ENCODE results near the gene HDAC10.
"Not testable (repeated sequence)": the region's sequence is repeated elsewhere in the genome, so short reads cannot be mapped to it uniquely, and the experiment has no call there.

Gene HDAC10

DNA sequence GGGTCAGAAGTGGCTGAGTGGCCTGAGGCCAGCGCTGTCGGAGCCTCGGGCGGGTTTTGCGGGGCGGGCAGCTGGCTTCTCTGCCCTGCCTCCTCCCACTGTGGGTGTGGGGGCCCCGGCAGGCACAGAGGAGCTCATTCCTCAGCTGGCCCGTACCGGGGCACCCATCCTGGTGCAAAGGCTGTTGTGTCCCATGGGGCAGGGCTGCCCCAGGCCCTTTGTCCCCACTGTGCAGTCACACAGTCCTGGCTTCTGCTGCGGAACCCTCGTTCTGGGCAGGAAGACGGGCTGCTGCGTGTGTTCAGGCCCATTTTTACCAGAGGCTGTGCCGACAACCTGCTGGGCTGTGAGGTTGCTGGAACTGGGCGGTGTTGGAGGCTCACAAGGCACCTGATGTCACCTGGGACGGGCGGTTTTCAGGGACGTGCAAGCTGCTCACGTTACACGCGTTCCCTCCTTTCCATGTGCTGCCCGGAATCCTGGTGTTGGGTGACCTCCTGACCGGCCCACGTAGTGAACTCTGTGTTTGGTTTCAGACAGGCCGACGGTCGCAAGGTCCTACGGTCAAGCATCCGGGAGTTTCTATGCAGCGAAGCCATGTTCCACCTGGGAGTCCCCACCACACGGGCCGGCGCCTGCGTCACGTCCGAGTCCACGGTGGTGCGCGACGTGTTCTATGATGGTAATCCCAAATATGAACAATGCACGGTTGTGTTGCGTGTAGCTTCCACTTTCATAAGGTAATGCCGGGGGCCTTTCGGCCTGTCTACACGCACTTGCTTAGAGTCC lies 45.1 kb downstream of the HDAC10 start:
- DNase-seq (ENCODE audit: low spot score in 2 of 2) (no peak), ATAC-seq (replicated peaks; ENCODE audit: extremely low read depth, poor library complexity, severe bottlenecking) (no peak)
- H3K4me3 Mint-ChIP-seq: no peak overlapping the region
- no peaks in the 10 kb centered on the region for H3K27me3 Mint-ChIP-seq
- H3K36me3 Mint-ChIP-seq (ENCODE audit: insufficient read depth): peaks cover 19% of the 10 kb centered on the region
- no peak overlapping the region for H3K27ac Mint-ChIP-seq (ENCODE audit: low read depth)
- no peaks in the 10 kb centered on the region for H3K9me3 Mint-ChIP-seq
- H3K4me1 Mint-ChIP-seq: peaks cover 24% of the 10 kb centered on the region

DNA sequence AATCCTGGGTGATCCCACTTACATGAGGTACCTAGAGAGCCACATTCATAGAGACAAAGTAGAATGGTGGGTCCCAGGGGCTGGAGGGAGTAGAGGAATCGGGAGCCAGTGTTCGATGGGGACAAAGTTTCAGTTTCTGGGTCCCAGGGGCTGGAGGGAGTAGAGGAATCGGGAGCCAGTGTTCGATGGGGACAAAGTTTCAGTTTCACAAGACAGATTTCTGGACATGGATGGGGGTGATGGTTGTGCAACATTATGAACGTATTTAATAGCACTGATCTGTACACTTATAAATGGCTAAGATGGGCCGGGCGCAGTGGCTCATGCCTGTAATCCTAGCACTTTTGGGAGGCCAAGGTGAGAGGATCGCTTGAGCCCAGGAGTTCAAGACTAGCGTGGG lies 46.1 kb downstream of the HDAC10 start:
- ATAC-seq (replicated peaks; ENCODE audit: extremely low read depth, poor library complexity, severe bottlenecking); H3K9me3 Mint-ChIP-seq; H3K27me3 Mint-ChIP-seq; DNase-seq (ENCODE audit: low spot score in 2 of 2); H3K4me3 Mint-ChIP-seq: not testable (repeated sequence)
- peaks cover 22% of the 10 kb centered on the region for H3K4me1 Mint-ChIP-seq
- peak overlapping the region; percentile 77 for H3K27ac Mint-ChIP-seq (ENCODE audit: low read depth)
- peaks cover 21% of the 10 kb centered on the region for H3K36me3 Mint-ChIP-seq (ENCODE audit: insufficient read depth)

DNA sequence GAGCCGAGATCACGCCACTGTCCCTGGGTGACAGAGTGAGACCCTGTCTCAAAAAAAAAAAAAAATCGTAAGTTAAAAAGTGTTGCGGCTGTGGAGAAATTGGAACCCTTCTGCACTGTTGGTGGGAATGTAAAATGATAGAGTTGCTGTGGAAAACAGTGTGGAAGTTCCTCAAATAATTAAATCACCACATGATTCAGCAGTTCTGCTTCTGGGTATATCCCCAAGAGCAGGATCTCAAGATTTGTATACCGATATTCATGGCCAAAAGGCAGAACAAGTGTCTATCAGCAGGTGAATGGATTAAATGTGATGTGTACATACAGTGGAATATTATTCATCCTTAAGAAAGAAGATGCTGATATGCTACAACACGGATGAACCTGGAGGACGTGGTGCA lies 46.5 kb downstream of the HDAC10 start:
- Mint-ChIP-seq H3K36me3 (ENCODE audit: insufficient read depth) (peaks cover 19% of the 10 kb centered on the region), H3K4me3 (no peak overlapping the region)
- DNase-seq (ENCODE audit: low spot score in 2 of 2): no peak

DNA sequence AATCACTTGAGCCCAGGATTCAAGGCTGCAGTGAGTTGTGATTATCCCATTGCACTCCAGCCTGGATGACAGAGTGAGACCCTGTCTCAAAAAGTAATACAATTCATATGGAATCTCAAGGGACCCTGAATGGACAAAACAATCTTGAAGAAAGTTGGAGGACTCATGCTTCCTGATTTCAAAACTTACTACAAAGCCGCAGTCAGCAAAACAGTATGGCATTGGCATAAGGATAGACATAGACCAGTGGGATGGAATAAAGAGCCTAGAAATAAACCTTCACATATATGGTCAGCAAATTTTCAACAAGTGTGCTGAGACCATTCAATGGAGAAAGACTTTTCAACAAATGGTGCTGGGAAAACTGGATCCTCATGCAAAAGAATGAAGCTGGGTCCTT lies 47.8 kb downstream of the HDAC10 start:
- ATAC-seq (replicated peaks; ENCODE audit: extremely low read depth, poor library complexity, severe bottlenecking) (no peak), DNase-seq (ENCODE audit: low spot score in 2 of 2) (no peak)
- Mint-ChIP-seq H3K4me1 (peaks cover 22% of the 10 kb centered on the region), H3K36me3 (ENCODE audit: insufficient read depth) (peaks cover 20% of the 10 kb centered on the region), H3K9me3 (no peaks in the 10 kb centered on the region), H3K27ac (ENCODE audit: low read depth) (no peak overlapping the region), H3K4me3 (no peak overlapping the region), H3K27me3 (no peaks in the 10 kb centered on the region)

More for the DNA sequence above, 46.5 kb downstream of the HDAC10 start:
- Mint-ChIP-seq H3K27me3 (no peaks in the 10 kb centered on the region), H3K9me3 (no peaks in the 10 kb centered on the region), H3K27ac (ENCODE audit: low read depth) (peak overlapping the region; percentile 77), H3K4me1 (peaks cover 20% of the 10 kb centered on the region)
- no peak for ATAC-seq (replicated peaks; ENCODE audit: extremely low read depth, poor library complexity, severe bottlenecking)

DNA sequence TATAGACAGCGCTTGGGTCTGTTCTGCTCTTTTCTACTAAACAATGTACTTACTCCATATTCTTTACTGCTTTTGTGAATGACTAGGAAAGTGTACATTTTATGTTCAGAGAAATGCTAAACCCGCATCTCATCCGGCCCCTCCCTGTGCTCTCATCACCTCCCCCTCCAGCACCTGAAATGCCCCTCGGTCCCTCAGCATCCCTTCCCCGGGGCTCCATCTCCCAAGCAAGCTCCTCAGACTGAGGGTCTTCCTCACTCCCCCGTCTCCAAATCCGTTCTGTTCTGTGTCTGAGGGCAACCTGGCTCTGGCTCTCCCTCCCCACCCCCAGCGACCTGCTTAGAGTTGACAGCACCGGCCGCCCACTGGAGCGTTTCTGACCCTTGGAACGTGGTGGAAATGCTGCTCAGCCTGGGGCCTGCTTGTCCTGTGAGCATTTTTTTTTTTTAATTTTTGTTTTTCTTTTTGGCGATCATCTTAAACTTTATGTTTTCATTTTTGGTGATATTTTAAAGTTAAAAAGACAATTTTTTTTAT lies 48.9 kb downstream of the HDAC10 start:
- ATAC-seq (replicated peaks; ENCODE audit: extremely low read depth, poor library complexity, severe bottlenecking) (no peak), DNase-seq (ENCODE audit: low spot score in 2 of 2) (no peak)
- H3K27ac Mint-ChIP-seq (ENCODE audit: low read depth): peak overlapping the region; percentile 53
- H3K4me3 Mint-ChIP-seq: peak overlapping the region; percentile 78
- H3K4me1 Mint-ChIP-seq: peaks cover 22% of the 10 kb centered on the region
- no peaks in the 10 kb centered on the region for H3K9me3 Mint-ChIP-seq
- H3K36me3 Mint-ChIP-seq (ENCODE audit: insufficient read depth): peaks cover 20% of the 10 kb centered on the region
- H3K27me3 Mint-ChIP-seq: no peaks in the 10 kb centered on the region

DNA sequence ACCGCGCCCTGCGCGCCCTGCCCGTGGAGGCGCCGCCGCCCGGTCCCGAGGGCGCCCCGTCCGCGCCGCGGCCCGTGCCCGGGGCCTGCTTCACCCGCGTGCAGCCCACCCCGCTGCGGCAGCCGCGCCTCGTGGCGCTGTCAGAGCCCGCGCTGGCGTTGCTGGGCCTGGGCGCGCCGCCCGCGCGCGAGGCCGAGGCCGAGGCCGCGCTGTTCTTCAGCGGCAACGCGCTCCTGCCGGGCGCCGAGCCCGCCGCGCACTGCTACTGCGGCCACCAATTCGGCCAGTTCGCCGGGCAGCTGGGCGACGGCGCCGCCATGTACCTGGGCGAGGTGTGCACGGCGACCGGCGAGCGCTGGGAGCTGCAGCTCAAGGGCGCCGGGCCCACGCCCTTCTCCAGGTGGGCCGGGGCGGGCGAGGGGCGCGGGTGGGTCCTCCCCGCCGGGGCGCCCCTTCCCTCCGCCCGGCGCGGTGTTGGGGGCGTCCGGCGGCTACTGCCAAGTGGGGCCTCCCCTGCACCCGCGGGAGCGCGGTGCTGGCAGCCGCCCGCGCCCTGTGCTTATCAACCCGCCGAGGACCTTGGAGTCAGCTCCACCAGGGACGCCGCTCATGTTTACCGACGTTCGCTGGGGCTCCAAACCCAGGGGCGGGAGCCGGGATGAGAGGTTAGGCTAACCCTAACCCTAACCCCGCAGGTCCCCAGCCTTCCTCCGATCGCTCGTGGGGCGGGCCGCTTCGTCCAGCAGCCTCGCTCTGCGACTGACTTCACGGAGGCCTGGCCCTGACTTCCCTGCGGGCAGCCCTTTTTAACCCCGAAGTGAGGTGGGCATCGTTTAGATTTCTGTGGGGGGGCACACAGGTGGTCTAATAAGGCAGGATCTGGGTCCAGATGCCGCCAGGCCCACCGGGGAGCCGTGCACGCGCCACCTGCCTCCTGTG lies 49.6 kb downstream of the HDAC10 start:
- no peak overlapping the region for H3K27ac Mint-ChIP-seq (ENCODE audit: low read depth)
- ATAC-seq (replicated peaks; ENCODE audit: extremely low read depth, poor library complexity, severe bottlenecking): peak; percentile 37
- H3K27me3 Mint-ChIP-seq: no peaks in the 10 kb centered on the region
- peaks cover 23% of the 10 kb centered on the region for H3K36me3 Mint-ChIP-seq (ENCODE audit: insufficient read depth)
- DNase-seq (ENCODE audit: low spot score in 2 of 2): no peak
- peaks cover 22% of the 10 kb centered on the region for H3K4me1 Mint-ChIP-seq
- no peaks in the 10 kb centered on the region for H3K9me3 Mint-ChIP-seq
- peak overlapping the region; percentile 78 for H3K4me3 Mint-ChIP-seq

DNA sequence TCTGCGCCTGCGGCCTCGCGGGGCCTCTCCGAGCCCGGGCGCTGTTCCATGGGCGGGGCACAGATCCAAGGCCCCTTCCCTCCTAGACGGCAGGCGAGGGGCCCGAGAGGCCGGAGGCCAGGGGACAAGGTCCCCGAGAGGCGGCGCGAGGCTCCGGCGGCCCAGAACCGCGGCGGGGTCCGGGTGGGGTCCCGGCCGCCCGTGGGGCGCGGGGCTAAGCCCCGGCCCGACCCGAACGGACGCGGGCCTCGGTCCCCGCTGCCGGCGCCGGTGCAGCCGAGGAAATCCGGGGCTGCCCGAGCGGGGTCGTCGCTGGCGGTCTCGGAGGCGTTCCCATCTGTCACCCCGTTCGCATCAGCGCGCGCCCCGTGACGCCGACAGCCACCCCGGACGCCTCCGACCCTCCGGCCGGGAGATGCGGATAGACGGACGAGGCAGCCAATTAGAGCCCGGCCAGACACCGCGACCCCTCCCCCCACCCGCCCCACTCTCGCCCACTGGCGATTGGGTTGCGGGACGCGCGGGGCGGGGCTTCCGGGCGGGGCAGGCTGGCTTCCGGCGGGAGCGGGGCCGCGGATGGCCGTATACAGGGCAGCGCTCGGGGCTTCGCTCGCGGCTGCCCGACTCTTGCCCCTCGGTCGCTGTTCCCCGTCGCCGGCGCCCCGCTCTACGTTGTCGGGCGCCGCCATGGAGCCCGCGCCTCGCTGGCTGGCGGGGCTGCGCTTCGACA lies 50.4 kb downstream of the HDAC10 start, which contains the start of gene SELENOO:
Gene SELENOO, plus strand, starts transcription at position 551 of the 730 bp plus-strand sequence. Its CDS starts 26 bp downstream, at position 577.
- no peaks in the 10 kb centered on the region for H3K27me3 Mint-ChIP-seq
- H3K4me1 Mint-ChIP-seq: peaks cover 22% of the 10 kb centered on the region
- H3K9me3 Mint-ChIP-seq: no peaks in the 10 kb centered on the region
- DNase-seq (ENCODE audit: low spot score in 2 of 2): peak; percentile 74 to 81
- H3K27ac Mint-ChIP-seq (ENCODE audit: low read depth): peak within 1 kb of the TSS; percentile 76
- peaks cover 25% of the 10 kb centered on the region for H3K36me3 Mint-ChIP-seq (ENCODE audit: insufficient read depth)
- ATAC-seq (replicated peaks; ENCODE audit: extremely low read depth, poor library complexity, severe bottlenecking): peak; percentile 89
- peak within 1 kb of the TSS; percentile 78 for H3K4me3 Mint-ChIP-seq

DNA sequence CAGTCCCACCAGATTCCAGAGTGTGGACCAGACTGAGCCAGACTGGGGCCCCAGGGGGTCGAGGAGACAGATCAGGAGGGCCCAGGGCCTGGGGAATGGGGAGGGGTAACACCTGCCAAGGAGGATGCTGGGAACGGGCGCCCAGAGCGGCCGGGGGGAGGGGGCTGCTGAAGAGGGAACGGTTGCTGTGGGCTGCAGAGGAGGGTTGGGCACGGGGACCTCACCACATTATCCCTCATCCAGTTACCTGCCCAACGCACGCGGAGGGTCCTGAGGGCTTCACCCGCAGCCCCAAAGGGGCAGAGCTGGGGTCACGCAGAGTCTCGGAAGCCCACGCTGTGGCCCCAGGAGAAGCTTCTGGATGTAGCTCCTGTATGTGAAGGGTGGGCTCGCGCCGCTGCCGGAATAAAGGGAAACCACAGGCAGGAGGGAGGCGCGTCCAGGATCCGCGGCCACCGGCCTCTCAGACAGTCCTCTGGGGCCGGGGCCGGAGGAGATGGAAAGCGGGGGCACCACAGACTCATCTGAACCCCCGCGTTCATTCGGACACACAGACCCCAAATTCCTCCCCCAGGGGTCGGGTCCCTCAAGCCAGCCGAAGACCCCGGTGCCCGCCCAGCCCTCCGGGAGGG lies 51.1 kb downstream of the HDAC10 start:
- Mint-ChIP-seq H3K4me1 (peaks cover 17% of the 10 kb centered on the region), H3K4me3 (peak overlapping the region; percentile 74), H3K9me3 (no peaks in the 10 kb centered on the region), H3K36me3 (ENCODE audit: insufficient read depth) (peaks cover 26% of the 10 kb centered on the region), H3K27me3 (no peaks in the 10 kb centered on the region), H3K27ac (ENCODE audit: low read depth) (peak overlapping the region; percentile 76)
- ATAC-seq (replicated peaks; ENCODE audit: extremely low read depth, poor library complexity, severe bottlenecking): no peak
- DNase-seq (ENCODE audit: low spot score in 2 of 2): no peak

DNA sequence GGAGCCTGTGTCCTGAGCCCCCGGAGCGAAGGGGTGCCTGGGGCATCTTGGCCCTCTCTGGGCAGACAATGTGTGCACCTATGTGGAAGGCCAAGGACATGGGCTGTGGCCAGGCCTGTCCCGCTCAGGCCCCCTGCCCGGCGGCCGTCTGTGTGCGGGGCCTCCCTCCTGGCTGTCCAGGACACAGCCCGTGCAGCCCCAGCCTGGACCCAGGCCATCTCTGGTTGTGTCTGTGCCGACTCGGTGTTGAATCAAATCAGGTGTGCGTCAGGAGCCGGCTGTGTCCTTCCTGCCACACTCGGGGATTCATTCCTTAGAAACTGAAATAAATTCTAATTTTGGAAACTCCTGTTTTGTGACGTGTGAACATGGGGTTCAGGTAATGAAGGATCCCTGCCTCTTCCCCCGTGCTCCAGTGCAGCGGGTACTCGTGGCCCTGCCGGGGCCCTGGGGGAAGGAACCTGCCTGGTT lies 51.8 kb downstream of the HDAC10 start:
- Mint-ChIP-seq H3K9me3 (no peaks in the 10 kb centered on the region), H3K4me3 (peak overlapping the region; percentile 74), H3K36me3 (ENCODE audit: insufficient read depth) (peaks cover 25% of the 10 kb centered on the region), H3K27ac (ENCODE audit: low read depth) (peak overlapping the region; percentile 76), H3K27me3 (no peaks in the 10 kb centered on the region), H3K4me1 (peaks cover 13% of the 10 kb centered on the region)
- ATAC-seq (replicated peaks; ENCODE audit: extremely low read depth, poor library complexity, severe bottlenecking): no peak
- no peak for DNase-seq (ENCODE audit: low spot score in 2 of 2)

DNA sequence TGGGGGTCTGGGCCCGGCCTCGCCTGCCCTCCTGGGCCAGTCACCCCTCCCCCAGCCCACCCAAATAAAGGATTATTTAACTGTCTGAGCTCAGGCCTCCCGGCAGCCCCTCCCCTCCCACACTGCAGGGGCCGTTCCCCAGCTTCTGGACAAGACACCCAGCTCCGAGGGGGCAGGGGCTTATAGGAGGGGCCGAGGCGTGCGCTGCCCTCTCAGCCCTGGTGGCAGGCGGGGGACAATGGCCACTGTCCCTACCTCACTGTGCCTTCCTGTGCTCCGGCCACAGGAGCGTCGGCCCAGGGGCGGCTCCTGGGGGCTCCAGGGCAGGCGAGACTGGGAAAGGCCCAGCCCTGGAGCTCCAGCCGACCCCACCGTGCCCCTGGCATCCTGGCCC lies 52.4 kb downstream of the HDAC10 start:
- ATAC-seq (replicated peaks; ENCODE audit: extremely low read depth, poor library complexity, severe bottlenecking) (no peak), DNase-seq (ENCODE audit: low spot score in 2 of 2) (no peak)
- no peak overlapping the region for H3K4me3 Mint-ChIP-seq
- H3K27me3 Mint-ChIP-seq: no peaks in the 10 kb centered on the region
- peaks cover 23% of the 10 kb centered on the region for H3K36me3 Mint-ChIP-seq (ENCODE audit: insufficient read depth)
- H3K4me1 Mint-ChIP-seq: peaks cover 13% of the 10 kb centered on the region
- H3K9me3 Mint-ChIP-seq: no peaks in the 10 kb centered on the region
- H3K27ac Mint-ChIP-seq (ENCODE audit: low read depth): no peak overlapping the region

DNA sequence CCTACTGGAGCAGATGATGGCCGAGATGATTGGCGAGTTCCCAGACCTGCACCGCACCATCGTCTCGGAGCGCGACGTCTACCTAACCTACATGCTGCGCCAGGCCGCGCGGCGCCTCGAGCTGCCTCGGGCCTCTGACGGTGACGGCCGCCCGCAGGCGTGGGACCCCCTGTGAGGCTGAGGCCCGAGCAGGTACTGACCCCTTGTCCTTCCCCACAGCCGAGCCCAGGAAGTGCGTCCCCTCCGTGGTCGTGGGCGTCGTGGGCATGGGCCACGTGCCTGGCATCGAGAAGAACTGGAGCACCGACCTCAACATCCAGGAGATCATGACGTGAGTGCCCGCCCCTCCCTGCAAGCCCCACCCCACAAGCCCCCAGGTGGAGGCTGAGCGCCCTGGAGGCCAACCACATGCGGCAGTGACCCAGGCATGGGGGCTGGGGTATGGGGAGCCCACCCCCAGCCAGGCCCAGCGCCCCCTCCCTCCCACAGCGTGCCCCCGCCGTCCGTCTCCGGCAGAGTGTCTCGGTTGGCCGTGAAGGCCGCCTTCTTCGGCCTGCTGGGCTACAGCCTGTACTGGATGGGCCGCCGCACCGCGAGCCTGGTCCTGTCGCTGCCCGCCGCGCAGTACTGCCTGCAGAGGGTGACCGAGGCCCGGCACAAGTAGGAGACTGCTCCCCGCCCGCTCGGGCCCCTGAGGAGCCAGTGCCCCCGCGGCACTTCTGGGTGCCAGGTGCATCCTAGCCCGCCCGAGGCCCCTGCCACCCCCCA lies 53.0 kb downstream of the HDAC10 start:
- H3K27me3 Mint-ChIP-seq: no peaks in the 10 kb centered on the region
- H3K27ac Mint-ChIP-seq (ENCODE audit: low read depth): no peak overlapping the region
- H3K4me3 Mint-ChIP-seq: no peak overlapping the region
- no peaks in the 10 kb centered on the region for H3K9me3 Mint-ChIP-seq
- DNase-seq (ENCODE audit: low spot score in 2 of 2) (no peak), ATAC-seq (replicated peaks; ENCODE audit: extremely low read depth, poor library complexity, severe bottlenecking) (no peak)
- H3K36me3 Mint-ChIP-seq (ENCODE audit: insufficient read depth): peaks cover 21% of the 10 kb centered on the region
- H3K4me1 Mint-ChIP-seq: peaks cover 13% of the 10 kb centered on the region

Measured in central memory CD8-positive, alpha-beta T cell (primary cell).